GM21447 (cell line): Measurements from ENCODE around the gene CLASP2.

ENCODE experiments used
- ATAC-seq: cut with Tn5 transposase; IDR thresholded peaks from one replicate; pipeline ENCODE4 v1.9.1; 2021; ENCODE audit not compliant: unreplicated experiment

The CLASP2 gene

GRCh38 chr3:33547101-33547500 lies 171.0 kb downstream of the CLASP2 start:
- ATAC-seq: no peak

GRCh38 chr3:33544126-33544525 lies 173.9 kb downstream of the CLASP2 start:
- no peak for ATAC-seq

GRCh38 chr3:33543601-33544000 lies 174.5 kb downstream of the CLASP2 start:
- no peak for ATAC-seq

- no peak for ATAC-seq
Observed at GRCh38 chr3:33541918-33542317, 176.1 kb downstream of the CLASP2 start.

- no peak for ATAC-seq
Observed at GRCh38 chr3:33538678-33539339, 179.2 kb downstream of the CLASP2 start.

GRCh38 chr3:33537133-33537532 lies 180.9 kb downstream of the CLASP2 start:
- ATAC-seq: no peak

GRCh38 chr3:33526787-33527186 lies 191.3 kb downstream of the CLASP2 start:
- ATAC-seq: no peak

GRCh38 chr3:33525232-33525631 lies 192.8 kb downstream of the CLASP2 start:
- no peak for ATAC-seq

- no peak for ATAC-seq
Observed at GRCh38 chr3:33523093-33523667, 194.9 kb downstream of the CLASP2 start.

- no peak for ATAC-seq
Observed at GRCh38 chr3:33521736-33522135, 196.3 kb downstream of the CLASP2 start.

- no peak for ATAC-seq
Observed at GRCh38 chr3:33513262-33513863, 204.7 kb downstream of the CLASP2 start.

GRCh38 chr3:33505027-33505426 lies 213.0 kb downstream of the CLASP2 start:
- no peak for ATAC-seq

- ATAC-seq: no peak
Observed at GRCh38 chr3:33496449-33496848, 221.6 kb downstream of the CLASP2 start.

- ATAC-seq: no peak
Observed at GRCh38 chr3:33491721-33492120, 226.3 kb downstream of the CLASP2 start.

GRCh38 chr3:33490641-33491241 lies 227.3 kb downstream of the CLASP2 start:
- no peak for ATAC-seq

- ATAC-seq: no peak
Observed at GRCh38 chr3:33488683-33489082, 229.4 kb downstream of the CLASP2 start.

GRCh38 chr3:33488246-33488645 lies 229.8 kb downstream of the CLASP2 start:
- ATAC-seq: no peak

GRCh38 chr3:33482111-33482521 lies 235.9 kb downstream of the CLASP2 start:
- no peak for ATAC-seq

GRCh38 chr3:33474896-33475295 lies 243.2 kb downstream of the CLASP2 start:
- ATAC-seq: no peak

- no peak for ATAC-seq
Observed at GRCh38 chr3:33473813-33474212, 244.2 kb downstream of the CLASP2 start.

- no peak for ATAC-seq
Observed at GRCh38 chr3:33467786-33468185, 250.3 kb downstream of the CLASP2 start.

GRCh38 chr3:33461097-33461496 lies 257.0 kb downstream of the CLASP2 start:
- no peak for ATAC-seq
